ENCODE measurements around the gene SYT1. TPM values are rescaled to one million over a fixed set of nuclear protein-coding genes. Genes with fewer than 3 reads are reported as not detected.

The SYT1 gene
- total RNA-seq: under 1 TPM; 0.75 to 0.84 TPM
- under 1 TPM; 0.53 to 0.54 TPM for polyA plus RNA-seq

GRCh38 chr12:78864403-78864869, at the start of gene SYT1:
Gene SYT1, plus strand, starts transcription at chr12:78864774.
- 4% methylated on average over 19 of the region's 19 CpGs for WGBS
- peak within 1 kb of the TSS in 2 of 3 donors; percentile 16 to 46 for H3K4me3 ChIP-seq (ENCODE audit: low read depth in 1 of 3, low read length in 3 of 3)
- no peaks in the 10 kb centered on the region for H3K36me3 ChIP-seq (ENCODE audit: control insufficient read depth in 4 of 4, insufficient read depth in 3 of 4, low read depth in 1 of 4, low read length in 3 of 4)
- H3K9ac ChIP-seq (ENCODE audit: low read depth in 1 of 2, low read length in 2 of 2): no peak within 1 kb of the TSS
- TF ChIP-seq SP1 (IDR thresholded peaks at IDR 0.05) (no peak), GABPA (IDR thresholded peaks at IDR 0.05 in 1 of 2, conservative IDR thresholded peaks at IDR 0.05 in 1 of 2) (no peak), TAF1 (conservative IDR thresholded peaks at IDR 0.05) (no peak), MAX (IDR thresholded peaks at IDR 0.05) (no peak), RXRA (IDR thresholded peaks at IDR 0.05) (no peak), RAD21 (IDR thresholded peaks at IDR 0.05) (no peak), FOXA1 (IDR thresholded peaks at IDR 0.05) (no peak), JUND (IDR thresholded peaks at IDR 0.05) (no peak), FOXA2 (IDR thresholded peaks at IDR 0.05) (no peak), HNF4G (IDR thresholded peaks at IDR 0.05) (no peak), NR2F2 (IDR thresholded peaks at IDR 0.05) (no peak), YY1 (IDR thresholded peaks at IDR 0.05) (no peak), ZBTB33 (IDR thresholded peaks at IDR 0.05) (no peak), HNF4A (conservative IDR thresholded peaks at IDR 0.05) (no peak), CTCF (IDR thresholded peaks at IDR 0.05; ENCODE audit: low read depth, low read length, missing input control) (no peak), ATF3 (IDR thresholded peaks at IDR 0.05) (no peak), REST (IDR thresholded peaks at IDR 0.05) (no peak), EGR1 (IDR thresholded peaks at IDR 0.05; ENCODE audit: low read depth in 2 of 2) (no peak)
- DNase-seq (ENCODE audit: low spot score): no peak
- peaks cover 3 to 10% (median 8%) of the 10 kb centered on the region in 4 donors for H3K4me1 ChIP-seq (ENCODE audit: control insufficient read depth in 4 of 4, insufficient read depth in 4 of 4, low read length in 3 of 4)
- H3K27me3 ChIP-seq (ENCODE audit: control insufficient read depth in 4 of 4, insufficient read depth in 4 of 4, low read length in 3 of 4): peaks cover 0 to 5% (median 0%) of the 10 kb centered on the region in 4 donors
- H3K27ac ChIP-seq (ENCODE audit: low read depth in 1 of 2, low read length in 2 of 2): no peak within 1 kb of the TSS
- H3K9me3 ChIP-seq (ENCODE audit: control insufficient read depth in 4 of 4, low read length in 3 of 4): no peaks in the 10 kb centered on the region

All from liver (tissue), 9 donors.